ENCODE results near the gene CALML4.
"Not testable (repeated sequence)": the region's sequence is repeated elsewhere in the genome, so short reads cannot be mapped to it uniquely, and the experiment has no call there.

The CALML4 gene

DNA sequence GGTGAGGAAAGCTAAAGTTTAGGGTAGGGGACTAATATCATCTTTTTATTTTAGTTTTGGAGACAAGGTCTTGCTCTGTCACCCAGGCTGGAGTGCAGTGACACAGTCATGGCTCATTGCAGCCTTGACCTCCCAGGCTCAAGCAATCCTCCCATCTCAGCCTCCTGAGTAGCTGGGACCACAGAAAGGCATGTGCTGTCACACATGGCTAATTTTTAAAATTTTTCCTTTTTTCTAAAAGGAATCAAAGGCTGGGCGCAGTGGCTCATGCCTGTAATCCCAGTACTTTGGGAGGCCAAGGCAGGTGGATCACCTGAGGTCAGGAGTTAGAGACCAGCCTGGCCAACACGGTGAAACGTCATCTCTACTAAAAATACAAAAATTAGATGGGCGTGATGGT lies 20.3 kb upstream of the CALML4 start:
- not testable (repeated sequence) for DNase-seq (ENCODE audit: low read depth in 2 of 3, low spot score in 1 of 3)

- DNase-seq (ENCODE audit: low read depth in 2 of 3, low spot score in 1 of 3) = no peak
Observed at GRCh38 chr15:68224546-68225250, 19.6 kb upstream of the CALML4 start.

GRCh38 chr15:68224108-68224507 lies 19.0 kb upstream of the CALML4 start:
- DNase-seq (ENCODE audit: low read depth in 2 of 3, low spot score in 1 of 3) = no peak

DNA sequence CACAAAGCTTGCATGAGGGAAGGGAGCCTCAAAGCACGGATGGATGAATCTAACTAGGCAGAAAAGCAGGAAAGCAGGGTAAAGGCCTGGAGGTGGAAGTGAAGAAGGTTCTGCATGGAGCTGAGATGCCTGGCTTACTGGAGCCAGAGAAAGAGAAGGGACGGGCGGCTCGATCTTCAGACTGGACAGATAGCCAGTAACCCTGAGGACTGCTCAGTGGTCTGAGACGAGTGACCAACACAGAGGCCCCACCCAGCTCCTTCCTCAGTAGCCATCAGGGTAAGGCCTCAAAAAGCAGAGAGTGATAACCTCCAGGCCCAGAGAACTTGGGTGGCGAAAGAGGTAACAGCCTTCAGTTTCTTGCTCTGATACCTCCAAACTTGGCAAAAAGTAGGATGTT lies 18.0 kb upstream of the CALML4 start:
- no peak for DNase-seq (ENCODE audit: low read depth in 2 of 3, low spot score in 1 of 3)

DNA sequence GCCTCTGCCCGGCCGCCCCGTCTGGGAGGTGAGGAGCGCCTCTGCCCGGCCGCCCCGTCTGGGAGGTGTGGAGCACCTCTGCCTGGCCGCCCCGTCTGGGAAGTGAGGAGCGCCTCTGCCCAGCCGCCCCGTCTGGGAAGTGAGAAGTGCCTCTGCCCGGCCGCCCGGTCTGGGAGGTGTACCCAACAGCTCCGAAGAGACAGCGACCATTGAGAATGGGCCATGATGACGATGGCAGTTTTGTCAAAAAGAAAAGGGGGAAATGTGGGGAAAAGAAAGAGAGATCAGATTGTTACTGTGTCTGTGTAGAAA lies 17.3 kb upstream of the CALML4 start:
- DNase-seq (ENCODE audit: low read depth in 2 of 3, low spot score in 1 of 3) = not testable (repeated sequence)

GRCh38 chr15:68221530-68222431 lies 16.6 kb upstream of the CALML4 start:
- not testable (repeated sequence) for DNase-seq (ENCODE audit: low read depth in 2 of 3, low spot score in 1 of 3)

DNA sequence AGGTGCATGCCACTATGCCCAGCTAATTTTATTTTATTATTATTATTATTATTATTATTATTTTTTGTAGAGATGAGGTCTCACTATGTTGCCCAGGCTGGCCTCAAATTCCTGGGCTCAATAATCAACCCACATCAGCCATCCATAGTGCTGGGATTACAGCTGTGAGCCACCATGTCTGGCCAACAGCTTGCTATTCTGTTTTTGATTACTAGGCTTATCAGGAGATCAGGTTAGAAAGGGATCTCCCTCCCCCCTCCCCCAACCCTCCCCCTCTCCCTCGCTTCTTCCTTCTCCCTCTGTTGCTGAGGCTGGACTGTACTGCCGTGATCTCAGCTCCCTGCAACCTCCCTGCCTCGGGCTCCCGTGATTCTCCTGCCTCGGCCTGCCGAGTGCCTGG lies 15.8 kb upstream of the CALML4 start:
- DNase-seq (ENCODE audit: low read depth in 2 of 3, low spot score in 1 of 3) = no peak

DNA sequence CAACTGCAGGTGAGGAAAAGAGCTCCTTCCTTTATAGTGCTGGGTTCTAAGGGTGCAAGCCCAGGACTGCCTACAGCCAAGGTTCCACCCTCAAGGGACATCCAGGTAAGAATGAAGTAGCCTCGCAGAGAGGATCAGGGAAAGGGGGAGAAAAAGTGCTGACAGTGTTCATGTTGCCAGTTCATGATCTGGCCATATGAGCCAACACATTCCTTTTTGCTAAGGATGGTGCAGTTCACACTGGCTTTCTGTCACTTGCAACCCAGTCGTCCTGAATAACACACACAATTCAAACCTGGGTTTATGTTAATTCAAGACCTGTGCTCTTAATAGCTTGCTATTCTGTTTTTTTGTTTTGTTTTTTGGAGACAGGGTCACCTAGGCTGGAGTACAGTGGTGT lies 15.4 kb upstream of the CALML4 start:
- DNase-seq (ENCODE audit: low read depth in 2 of 3, low spot score in 1 of 3) = no peak

DNA sequence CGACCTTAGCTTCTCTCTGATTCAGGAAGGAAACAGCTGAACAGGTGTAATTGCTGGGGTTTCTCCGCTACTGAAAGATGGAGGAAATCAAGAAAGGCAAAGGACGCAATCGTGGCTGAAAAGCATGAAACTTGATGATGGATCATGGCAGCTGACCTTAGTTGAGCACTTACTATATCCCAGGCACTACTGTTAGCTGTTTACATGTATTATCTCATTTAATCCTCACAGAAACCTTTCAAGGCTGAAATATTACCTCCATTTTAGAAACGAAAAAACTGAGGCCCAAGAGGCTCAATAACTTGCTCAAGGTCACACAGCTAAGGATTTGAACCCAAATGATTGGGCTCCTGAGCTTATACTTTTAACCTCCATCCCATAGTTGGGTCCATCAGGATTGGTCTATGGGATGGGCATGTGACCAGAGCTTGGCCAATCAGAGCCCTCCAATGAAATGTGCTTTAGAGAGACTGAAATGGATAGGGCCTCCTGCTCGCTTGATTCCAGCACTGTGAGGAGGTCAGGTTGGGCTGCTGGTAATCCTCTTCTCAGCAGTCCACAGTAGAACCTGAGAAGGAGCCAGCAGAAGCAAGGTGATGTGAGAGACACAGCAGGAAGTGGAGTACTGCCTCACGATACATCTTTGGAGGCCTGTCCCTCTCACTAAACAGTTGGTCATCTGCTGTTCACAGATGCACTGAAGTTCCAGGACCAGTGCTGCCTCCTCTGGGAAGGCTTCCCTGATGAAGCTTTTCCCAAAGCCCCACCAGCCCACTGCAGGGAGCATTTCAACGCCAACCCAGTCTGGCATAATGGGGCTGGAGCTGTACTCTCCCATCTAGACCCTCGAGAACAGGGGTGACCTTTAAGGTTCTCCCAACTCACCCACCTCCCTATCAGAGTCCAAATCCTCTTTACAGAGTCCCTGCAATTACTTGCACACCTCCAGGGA lies 14.0 kb upstream of the CALML4 start:
- no peak for DNase-seq (ENCODE audit: low read depth in 2 of 3, low spot score in 1 of 3)

- no peak for DNase-seq (ENCODE audit: low read depth in 2 of 3, low spot score in 1 of 3)
Observed at GRCh38 chr15:68218331-68218730, 13.2 kb upstream of the CALML4 start.

GRCh38 chr15:68217341-68217740 lies 12.2 kb upstream of the CALML4 start:
- no peak for DNase-seq (ENCODE audit: low read depth in 2 of 3, low spot score in 1 of 3)

DNA sequence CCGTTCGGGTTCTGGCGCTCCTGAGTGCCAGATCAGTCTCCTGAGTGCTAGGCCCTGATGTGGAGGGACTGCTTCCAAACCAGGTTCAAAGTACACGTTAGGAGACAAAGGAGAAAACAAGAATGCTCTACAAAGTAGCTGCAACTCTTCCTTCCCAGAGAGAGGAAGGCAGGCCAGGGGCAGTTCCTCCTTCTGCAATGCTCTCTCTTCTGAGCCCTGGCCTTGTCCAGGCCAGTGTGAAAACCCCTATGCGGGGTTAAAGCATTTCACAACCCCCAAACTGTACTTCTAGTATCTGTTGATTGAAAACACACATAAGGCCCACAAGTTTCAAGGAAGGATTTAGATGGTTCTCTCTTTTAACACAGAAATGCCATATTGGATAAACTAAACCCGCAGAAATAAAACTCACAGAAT lies 9.7 kb upstream of the CALML4 start:
- DNase-seq (ENCODE audit: low read depth in 2 of 3, low spot score in 1 of 3) = no peak

DNA sequence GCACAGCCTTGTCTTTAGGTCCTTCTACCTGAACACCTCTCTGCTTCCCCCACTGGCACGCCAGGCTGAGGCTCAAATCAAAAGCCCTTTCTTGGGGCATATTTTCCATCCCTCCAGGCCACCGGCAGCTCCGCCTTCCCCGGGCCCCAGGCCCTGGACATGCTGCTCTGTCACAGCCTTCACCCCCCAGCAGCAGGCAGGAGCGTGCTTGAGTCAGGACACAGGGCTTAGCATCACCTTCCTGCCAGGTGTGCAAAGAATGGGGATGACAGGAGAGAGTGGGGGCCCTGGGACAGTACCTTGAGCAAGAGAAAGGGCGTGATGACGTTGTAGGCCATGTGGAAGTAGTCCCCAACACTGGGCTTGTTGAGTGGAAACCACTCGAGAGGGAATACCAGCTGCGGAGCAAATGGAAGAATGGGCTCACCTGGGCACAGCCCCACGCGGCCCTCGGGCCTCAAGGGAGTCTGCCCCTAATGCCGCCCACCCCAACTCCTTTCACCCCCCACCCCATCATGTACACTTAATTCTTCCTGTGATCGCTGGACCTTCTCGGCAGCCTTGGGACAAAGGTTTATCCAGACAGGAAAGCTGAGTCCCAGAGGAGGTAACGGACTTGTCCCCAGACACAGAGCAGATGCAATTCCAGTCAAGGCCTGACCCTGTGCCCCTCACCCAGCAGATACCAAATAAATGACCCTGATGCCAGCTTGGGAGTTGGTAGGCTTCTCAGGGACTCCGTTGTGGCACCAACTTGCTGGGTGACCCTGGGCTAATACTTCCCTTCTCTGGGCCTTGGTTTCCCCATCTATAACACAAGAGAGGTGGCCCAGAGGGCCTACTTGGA lies 9.1 kb upstream of the CALML4 start:
- no peak for DNase-seq (ENCODE audit: low read depth in 2 of 3, low spot score in 1 of 3)

GRCh38 chr15:68213491-68213845 lies 8.3 kb upstream of the CALML4 start:
- not testable (repeated sequence) for DNase-seq (ENCODE audit: low read depth in 2 of 3, low spot score in 1 of 3)

GRCh38 chr15:68211656-68212320 lies 6.7 kb upstream of the CALML4 start:
- DNase-seq (ENCODE audit: low read depth in 2 of 3, low spot score in 1 of 3) = no peak

GRCh38 chr15:68210821-68211655 lies 5.9 kb upstream of the CALML4 start:
- DNase-seq (ENCODE audit: low read depth in 2 of 3, low spot score in 1 of 3) = peak; percentile 21 to 51 (median 39)

- DNase-seq (ENCODE audit: low read depth in 2 of 3, low spot score in 1 of 3) = no peak
Observed at GRCh38 chr15:68210409-68210756, 5.3 kb upstream of the CALML4 start.

DNA sequence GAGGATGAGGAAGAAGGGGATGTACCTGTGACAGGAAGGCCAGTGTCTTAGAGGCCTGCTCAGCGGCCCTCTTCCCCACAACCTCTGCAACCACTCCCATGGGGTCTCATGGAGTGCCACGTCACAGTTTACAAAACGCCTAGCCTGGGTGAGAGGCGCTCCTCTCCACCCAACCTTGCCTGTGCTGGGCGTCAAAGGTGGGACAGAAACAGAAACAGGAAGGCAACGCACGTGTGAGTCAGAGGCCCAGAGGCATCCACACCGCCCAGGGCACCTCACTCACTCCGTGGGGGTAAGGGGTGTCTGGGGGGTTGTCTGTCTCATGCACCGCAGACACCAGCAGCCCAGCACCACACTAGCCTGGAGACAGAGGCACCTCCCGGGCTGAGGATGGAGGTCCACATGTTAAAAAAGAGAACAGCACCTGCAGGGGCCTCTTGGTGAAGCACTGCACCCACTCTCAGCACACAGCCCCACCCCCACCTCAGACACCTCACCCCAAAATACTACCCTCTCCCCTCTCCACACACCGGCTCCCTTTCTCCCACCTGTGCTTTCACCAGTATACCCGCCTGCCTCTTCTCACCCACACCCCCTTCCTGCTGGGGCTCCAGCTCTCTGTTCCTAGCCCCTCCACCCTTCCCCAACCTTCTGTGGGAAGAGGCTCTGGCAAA lies 4.7 kb upstream of the CALML4 start:
- DNase-seq (ENCODE audit: low read depth in 2 of 3, low spot score in 1 of 3) = no peak

- DNase-seq (ENCODE audit: low read depth in 2 of 3, low spot score in 1 of 3) = no peak
Observed at GRCh38 chr15:68209272-68209671, 4.1 kb upstream of the CALML4 start.

Measured in stimulated activated CD4-positive, alpha-beta T cell treated with anti-CD3 and anti-CD28 coated beads, Interleukin-12 subunit alpha, Interleukin-12 subunit beta, amount 100 ng/mL, for 48 hours (primary cell).